Measurements from ENCODE around the gene AGER. TPM values are rescaled to one million over a fixed set of nuclear protein-coding genes. Genes with fewer than 3 reads are reported as not detected.

The AGER gene
- total and polyA plus RNA-seq, 9 of the 15 experiments (the other 6 are each of a cell fraction or from before 2014, with no cell fraction given) = 1.2 to 11.5 (median 4.1) TPM

- ATAC-seq (no peak), DNase-seq (ENCODE audit: extremely low read depth in 1 of 4, low spot score in 3 of 4) (no peak), FAIRE-seq (no peak)
- H3K4me2 ChIP-seq (ENCODE audit: insufficient read depth, low read length) = peak overlapping the region; percentile 17; the same call in 1 of the 2 replicates
- H3K36me3 ChIP-seq (ENCODE audit: control insufficient read depth, insufficient read depth, low read length) = no peaks in the 10 kb centered on the region; the same call in 2 of the 3 replicates
- intact Hi-C loops (cut with micrococcal nuclease) = loop anchor here (5.0 kb wide), 1 partner anchor 1070 kb away; the partner anchor contains the start of genes HSD17B8, RXRB and SLC39A7
- no TSS peak for BruUV-seq (replicated peaks)
- ChIA-PET POLR2A (interaction anchor here (0.5 to 3.9 kb wide), 13 partner anchors 10 to 429 kb away, joined by 3 to 23 read pairs (median 4); no protein-coding TSS in a partner anchor), CTCF (ENCODE audit: low intra/inter-chr PET ratio) (no interaction called here)
- no peaks in the 10 kb centered on the region for H3K9me1 ChIP-seq (ENCODE audit: control insufficient read depth, insufficient read depth, low read length)
- no peaks in the 10 kb centered on the region for H4K20me1 ChIP-seq (replicated peaks; ENCODE audit: control insufficient read depth, insufficient read depth, low read length)
- no peak overlapping the region for H2AFZ ChIP-seq (ENCODE audit: low read depth, low read length)
- no peak overlapping the region for H3K4me3 ChIP-seq
- no peak overlapping the region for H3K9ac ChIP-seq (ENCODE audit: insufficient read depth in 1 of 2, low read depth in 2 of 2, low read length in 2 of 2)
- H3K9me3 ChIP-seq (replicated peaks; ENCODE audit: control insufficient read depth, insufficient read depth, low read depth, low read length) = no peaks in the 10 kb centered on the region
- peaks cover 33 to 43% of the 10 kb centered on the region in 2 experiments for H3K4me1 ChIP-seq (replicated peaks in 1 of 2; ENCODE audit: control insufficient read depth in 2 of 2, insufficient read depth in 2 of 2, low read length in 2 of 2)
- peak overlapping the region; percentile 5; the same call in 1 of the 3 replicates for H3K27ac ChIP-seq (ENCODE audit: extremely low read depth, low read depth, low read length)
- H3K27me3 ChIP-seq (ENCODE audit: control insufficient read depth in 2 of 2, insufficient read depth in 2 of 2, low read length in 2 of 2) = no peaks in the 10 kb centered on the region
- in situ Hi-C loops (cut with MboI) = no loop called here
- TF ChIP-seq ZNF318 (IDR thresholded peaks at IDR 0.05; ENCODE audit: borderline replicate concordance in 1 of 2, low read depth in 1 of 2) (no peak), ETV1 (tag; conservative IDR thresholded peaks at IDR 0.05; ENCODE audit: low read depth) (no peak), HOXB6 (CRISPR knock-in tag; IDR thresholded peaks at IDR 0.05; ENCODE audit: borderline replicate concordance) (peak; percentile 58; the same call in 1 of the 2 replicates), POLR2AphosphoS2 (IDR thresholded peaks at IDR 0.05; ENCODE audit: low read length) (no peak)
- peaks cover 27% of the 10 kb centered on the region for H3K79me2 ChIP-seq (ENCODE audit: control insufficient read depth, insufficient read depth, low read length)
Measured at GRCh38 chr6:32132110-32132509, 51.9 kb downstream of the AGER start.
